Fibroblast of the aortic adventitia (primary cell): Measurements from ENCODE around the gene SPOCD1. TPM values are rescaled to one million over a fixed set of nuclear protein-coding genes. Genes with fewer than 3 reads are reported as not detected.
"Not testable (repeated sequence)": the region's sequence is repeated elsewhere in the genome, so short reads cannot be mapped to it uniquely, and the experiment has no call there.

Experiments used
- DNase-seq: peaks from one replicate; pipeline ENCODE4 v3.0.0-alpha.2; 2010; ENCODE audit warnings: low read depth
- H3K4me3 ChIP-seq: 2 replicates; pipeline ENCODE4 v1.5.1; 2011; ENCODE audit warnings: low read depth, mild to moderate bottlenecking, control low read depth, low read length, moderate library complexity
- CTCF ChIP-seq: IDR thresholded peaks from 2 replicates; pipeline ENCODE4 v1.5.1; 2011; ENCODE audit warnings: mild to moderate bottlenecking, low read length, control low read depth, inconsistent platforms; ENCODE audit not compliant: insufficient read depth
- total RNA-seq: library from RNA; depleted of rRNA; stranded (reverse); fragments of >200 nt; gene quantifications from 2 replicates; pipeline ENCODE4 v1.2.3, GENCODE V29; 2012; ENCODE audit warnings: low replicate concordance

Gene SPOCD1
- total RNA-seq, 1 donor: 37.2 TPM

DNA sequence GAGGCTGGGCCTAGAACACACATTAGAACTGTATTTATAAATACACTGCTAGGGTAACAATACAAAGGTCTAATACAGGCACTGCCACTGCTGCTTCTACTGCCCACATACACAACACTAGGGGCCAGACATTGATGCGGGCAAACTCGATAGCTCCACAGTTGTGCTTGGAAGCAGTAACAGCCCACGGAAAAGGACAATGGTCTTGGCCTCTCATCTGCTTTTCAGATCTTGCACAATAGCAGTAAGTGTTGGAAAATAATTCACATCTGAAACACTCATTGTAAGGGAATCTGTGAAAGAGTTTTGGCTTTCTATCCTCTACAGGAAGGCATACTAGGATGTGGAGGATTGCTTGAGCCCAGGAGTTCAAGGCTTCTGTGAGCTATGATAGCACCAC is 6.9 kb upstream of the SPOCD1 start:
- peak; percentile 57 for DNase-seq
- TF ChIP-seq CTCF: no peak
- no peak overlapping the region for H3K4me3 ChIP-seq

DNA sequence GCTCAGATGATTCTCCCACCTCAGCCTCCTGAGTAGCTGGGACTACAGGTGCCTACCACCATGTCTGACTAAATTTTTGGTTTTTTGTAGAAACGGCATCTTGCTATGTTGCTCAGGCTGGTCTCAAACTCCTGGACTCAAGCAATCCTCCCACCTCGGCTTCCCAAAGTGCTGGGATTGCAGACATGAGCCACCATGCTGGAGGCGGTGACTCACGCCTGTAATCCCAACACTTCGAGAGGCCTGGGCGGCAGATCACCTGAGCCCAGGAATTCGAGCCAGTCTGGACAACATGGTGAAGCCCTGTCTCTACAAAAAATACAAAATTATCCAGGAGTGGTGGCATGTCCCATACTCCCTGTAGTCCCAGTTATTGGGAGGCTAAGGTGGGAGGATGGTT is 4.4 kb upstream of the SPOCD1 start:
- DNase-seq, H3K4me3 ChIP-seq: not testable (repeated sequence)

- no peak for DNase-seq
- no peak overlapping the region for H3K4me3 ChIP-seq
- no peak for TF ChIP-seq CTCF
These were observed 2.4 kb upstream of the SPOCD1 start for GRCh38 chr1:31818206-31818605.

GRCh38 chr1:31816947-31817346 is 1.1 kb upstream of the SPOCD1 start:
- DNase-seq, H3K4me3 ChIP-seq: not testable (repeated sequence)

GRCh38 chr1:31816501-31816900 is 679 bp upstream of the SPOCD1 start:
- not testable (repeated sequence) for H3K4me3 ChIP-seq, DNase-seq

- no peak for DNase-seq
- TF ChIP-seq CTCF: no peak
These were observed 546 bp downstream of the SPOCD1 start for GRCh38 chr1:31815307-31815645.

DNA sequence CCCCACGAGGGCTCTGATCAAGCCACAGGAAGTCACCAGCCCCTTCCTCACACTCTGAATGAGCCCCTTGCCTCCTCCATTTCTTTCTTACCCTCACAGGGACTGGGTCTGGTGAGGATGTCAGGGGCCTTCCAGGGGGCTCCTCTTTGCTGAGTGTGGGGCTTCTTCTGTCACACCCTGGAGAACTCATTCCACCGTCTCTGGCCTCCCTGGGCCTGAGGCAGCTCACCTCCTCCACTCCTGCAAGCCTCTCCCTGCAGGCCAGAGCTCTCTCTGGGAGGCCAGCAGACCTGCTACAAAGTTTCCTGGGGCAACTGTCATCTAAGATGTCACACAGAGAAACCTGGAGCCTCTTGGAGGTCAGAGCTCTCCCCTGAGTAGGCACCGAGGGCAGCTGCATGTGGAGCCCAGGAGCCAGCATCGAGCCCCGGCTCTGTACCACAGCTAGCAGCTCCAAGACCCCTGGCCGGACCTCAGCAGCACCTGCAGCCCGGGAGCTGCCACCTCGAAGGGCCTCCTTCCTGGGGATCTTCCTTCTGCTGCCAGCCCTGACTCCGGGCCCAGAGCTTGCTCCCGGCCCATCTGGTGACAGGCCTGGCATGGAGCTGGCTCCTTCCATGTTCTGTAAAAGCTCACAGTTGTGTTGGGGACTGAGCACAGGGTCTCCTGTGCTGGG is 1.1 kb downstream of the SPOCD1 start:
- no peak for TF ChIP-seq CTCF
- H3K4me3 ChIP-seq: no peak overlapping the region
- DNase-seq: no peak

More at GRCh38 chr1:31815307-31815645, 546 bp downstream of the SPOCD1 start:
- H3K4me3 ChIP-seq: no peak overlapping the region

DNA sequence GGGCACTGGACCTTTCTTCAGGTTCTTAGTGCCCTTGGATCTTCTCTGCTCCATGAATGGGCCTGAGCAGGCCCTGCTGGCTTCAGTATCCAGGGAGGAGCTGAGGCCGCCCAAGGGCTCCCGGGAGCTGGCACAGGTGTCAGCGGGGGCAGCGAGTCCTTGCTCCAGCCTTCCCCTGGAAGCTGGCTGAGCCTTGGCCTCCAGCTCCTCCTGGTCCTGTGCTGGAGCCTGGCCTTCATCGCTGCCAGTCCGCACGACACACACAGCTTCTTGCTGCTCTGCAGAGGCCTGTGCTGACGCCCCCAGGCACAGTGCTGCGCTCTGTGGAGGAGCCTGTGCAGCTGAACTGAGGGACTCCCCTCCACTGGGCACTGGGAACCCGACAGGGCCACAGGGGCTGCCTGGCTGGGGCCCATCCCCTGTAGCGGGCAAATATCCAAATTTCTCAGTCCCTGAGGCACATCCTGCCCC is 1.7 kb downstream of the SPOCD1 start:
- no peak for TF ChIP-seq CTCF
- no peak for DNase-seq
- no peak overlapping the region for H3K4me3 ChIP-seq
